ENCODE measurements around the gene USP9Y.

DNA sequence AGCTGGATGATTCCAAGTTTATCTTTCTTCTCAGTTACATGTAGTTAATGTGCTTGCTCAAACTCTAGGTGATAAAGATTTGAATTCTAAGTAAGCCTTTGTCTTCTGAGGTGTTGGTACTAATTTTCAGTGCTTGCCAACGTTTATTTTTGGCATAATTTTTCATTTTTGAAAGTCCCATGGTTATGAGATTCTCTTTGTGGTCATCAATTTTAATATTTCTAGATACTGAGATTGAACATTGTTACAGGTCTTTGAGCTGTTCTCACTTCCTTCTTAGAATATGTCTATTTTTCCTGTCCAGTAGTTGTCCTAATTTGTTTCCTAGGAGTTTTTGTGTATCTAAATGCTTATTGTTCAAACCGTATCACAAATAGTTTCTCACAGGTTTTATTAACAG is 40.4 kb downstream of the USP9Y start:
- TF ChIP-seq, protein P1, sequence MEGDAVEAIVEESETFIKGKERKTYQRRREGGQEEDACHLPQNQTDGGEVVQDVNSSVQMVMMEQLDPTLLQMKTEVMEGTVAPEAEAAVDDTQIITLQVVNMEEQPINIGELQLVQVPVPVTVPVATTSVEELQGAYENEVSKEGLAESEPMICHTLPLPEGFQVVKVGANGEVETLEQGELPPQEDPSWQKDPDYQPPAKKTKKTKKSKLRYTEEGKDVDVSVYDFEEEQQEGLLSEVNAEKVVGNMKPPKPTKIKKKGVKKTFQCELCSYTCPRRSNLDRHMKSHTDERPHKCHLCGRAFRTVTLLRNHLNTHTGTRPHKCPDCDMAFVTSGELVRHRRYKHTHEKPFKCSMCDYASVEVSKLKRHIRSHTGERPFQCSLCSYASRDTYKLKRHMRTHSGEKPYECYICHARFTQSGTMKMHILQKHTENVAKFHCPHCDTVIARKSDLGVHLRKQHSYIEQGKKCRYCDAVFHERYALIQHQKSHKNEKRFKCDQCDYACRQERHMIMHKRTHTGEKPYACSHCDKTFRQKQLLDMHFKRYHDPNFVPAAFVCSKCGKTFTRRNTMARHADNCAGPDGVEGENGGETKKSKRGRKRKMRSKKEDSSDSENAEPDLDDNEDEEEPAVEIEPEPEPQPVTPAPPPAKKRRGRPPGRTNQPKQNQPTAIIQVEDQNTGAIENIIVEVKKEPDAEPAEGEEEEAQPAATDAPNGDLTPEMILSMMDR (IDR thresholded peaks at IDR 0.05): no peak
- no peak for TF ChIP-seq POLR2A (IDR thresholded peaks at IDR 0.05)

Measured in vagina (tissue), 2 donors.